C4-2B (cell line): Measurements from ENCODE around the gene MGRN1.

Source experiments
- CTCF ChIP-seq: fragments of 450-650 bp; conservative IDR thresholded peaks from 2 replicates; pipeline ENCODE4 v1.5.1; 2017; ENCODE audit warnings: mild to moderate bottlenecking
- ZFX ChIP-seq: fragments of 450-650 bp; IDR thresholded peaks from 2 replicates; pipeline ENCODE4 v1.6.1; 2017

- TF ChIP-seq CTCF (no peak), ZFX (no peak)
Observed at GRCh38 chr16:4679850-4680636, 55.4 kb downstream of the MGRN1 start.
